Gastroesophageal sphincter (tissue), 3 donors: ENCODE results near the gene OTX1.

Experiments
- CTCF ChIP-seq, 4 experiments: fragments of 200-600 bp in 2 of 4; fragments of 450-650 bp in 2 of 4; sonication (generic) in 1 of 4; IDR thresholded peaks; one replicate each; pipeline ENCODE4 v1.5.1; 2017 to 2019; ENCODE audit warnings: antibody characterized with exemption in 4 of 4, mild to moderate bottlenecking in 2 of 4, moderate library complexity in 2 of 4
- POLR2A ChIP-seq, 2 donors: fragments of 450-650 bp; IDR thresholded peaks; one replicate each; pipeline ENCODE4 v1.6.1; 2017; ENCODE audit warnings: antibody characterized with exemption in 2 of 2, mild to moderate bottlenecking in 2 of 2, moderate library complexity in 1 of 2

- TF ChIP-seq CTCF (IDR thresholded peaks at IDR 0.05), result no peak
- no peak for TF ChIP-seq POLR2A (IDR thresholded peaks at IDR 0.05)
Observed at GRCh38 chr2:63044362-63045327, 6.0 kb upstream of the OTX1 start.
